ENCODE results near the gene ZNF215.

DNA sequence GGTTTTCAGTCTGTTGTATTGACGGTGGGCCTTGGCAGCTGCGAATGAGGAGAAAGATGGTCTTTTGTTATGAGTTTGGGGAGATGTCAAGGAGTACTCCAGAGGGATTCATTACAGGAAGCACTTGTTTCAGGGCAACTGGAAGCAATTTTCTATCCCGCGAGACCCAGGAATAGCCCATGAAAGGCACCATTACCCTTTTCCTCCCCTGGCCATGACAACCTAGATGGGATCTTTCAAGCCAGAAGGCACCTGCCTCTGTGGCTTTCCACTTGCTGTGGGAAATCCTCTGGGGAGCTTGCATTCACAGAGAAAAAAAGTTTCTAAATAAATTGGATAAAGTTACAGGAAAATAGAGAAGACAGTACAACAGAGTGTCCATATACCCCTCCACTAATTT, 2.7 kb downstream of the ZNF215 start:
- TF ChIP-seq, protein P1, sequence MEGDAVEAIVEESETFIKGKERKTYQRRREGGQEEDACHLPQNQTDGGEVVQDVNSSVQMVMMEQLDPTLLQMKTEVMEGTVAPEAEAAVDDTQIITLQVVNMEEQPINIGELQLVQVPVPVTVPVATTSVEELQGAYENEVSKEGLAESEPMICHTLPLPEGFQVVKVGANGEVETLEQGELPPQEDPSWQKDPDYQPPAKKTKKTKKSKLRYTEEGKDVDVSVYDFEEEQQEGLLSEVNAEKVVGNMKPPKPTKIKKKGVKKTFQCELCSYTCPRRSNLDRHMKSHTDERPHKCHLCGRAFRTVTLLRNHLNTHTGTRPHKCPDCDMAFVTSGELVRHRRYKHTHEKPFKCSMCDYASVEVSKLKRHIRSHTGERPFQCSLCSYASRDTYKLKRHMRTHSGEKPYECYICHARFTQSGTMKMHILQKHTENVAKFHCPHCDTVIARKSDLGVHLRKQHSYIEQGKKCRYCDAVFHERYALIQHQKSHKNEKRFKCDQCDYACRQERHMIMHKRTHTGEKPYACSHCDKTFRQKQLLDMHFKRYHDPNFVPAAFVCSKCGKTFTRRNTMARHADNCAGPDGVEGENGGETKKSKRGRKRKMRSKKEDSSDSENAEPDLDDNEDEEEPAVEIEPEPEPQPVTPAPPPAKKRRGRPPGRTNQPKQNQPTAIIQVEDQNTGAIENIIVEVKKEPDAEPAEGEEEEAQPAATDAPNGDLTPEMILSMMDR (IDR thresholded peaks at IDR 0.05; ENCODE audit: low read depth, low read length, missing input control) = no peak
- TF ChIP-seq FOXA2 (IDR thresholded peaks at IDR 0.05) = no peak
- no peak for TF ChIP-seq TAF1 (conservative IDR thresholded peaks at IDR 0.05)
- TF ChIP-seq, protein P2, sequence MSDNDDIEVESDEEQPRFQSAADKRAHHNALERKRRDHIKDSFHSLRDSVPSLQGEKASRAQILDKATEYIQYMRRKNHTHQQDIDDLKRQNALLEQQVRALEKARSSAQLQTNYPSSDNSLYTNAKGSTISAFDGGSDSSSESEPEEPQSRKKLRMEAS (IDR thresholded peaks at IDR 0.05) = no peak
- no peak for TF ChIP-seq SP1 (IDR thresholded peaks at IDR 0.05)
- TF ChIP-seq GABPA (IDR thresholded peaks at IDR 0.05 in 1 of 2, conservative IDR thresholded peaks at IDR 0.05 in 1 of 2) = no peak
- no peak for TF ChIP-seq YY1 (IDR thresholded peaks at IDR 0.05)
- TF ChIP-seq FOXA1 (IDR thresholded peaks at IDR 0.05) = no peak
- no peak for TF ChIP-seq HNF4G (IDR thresholded peaks at IDR 0.05)
- no peak for TF ChIP-seq JUND (IDR thresholded peaks at IDR 0.05)
- TF ChIP-seq, protein P3, sequence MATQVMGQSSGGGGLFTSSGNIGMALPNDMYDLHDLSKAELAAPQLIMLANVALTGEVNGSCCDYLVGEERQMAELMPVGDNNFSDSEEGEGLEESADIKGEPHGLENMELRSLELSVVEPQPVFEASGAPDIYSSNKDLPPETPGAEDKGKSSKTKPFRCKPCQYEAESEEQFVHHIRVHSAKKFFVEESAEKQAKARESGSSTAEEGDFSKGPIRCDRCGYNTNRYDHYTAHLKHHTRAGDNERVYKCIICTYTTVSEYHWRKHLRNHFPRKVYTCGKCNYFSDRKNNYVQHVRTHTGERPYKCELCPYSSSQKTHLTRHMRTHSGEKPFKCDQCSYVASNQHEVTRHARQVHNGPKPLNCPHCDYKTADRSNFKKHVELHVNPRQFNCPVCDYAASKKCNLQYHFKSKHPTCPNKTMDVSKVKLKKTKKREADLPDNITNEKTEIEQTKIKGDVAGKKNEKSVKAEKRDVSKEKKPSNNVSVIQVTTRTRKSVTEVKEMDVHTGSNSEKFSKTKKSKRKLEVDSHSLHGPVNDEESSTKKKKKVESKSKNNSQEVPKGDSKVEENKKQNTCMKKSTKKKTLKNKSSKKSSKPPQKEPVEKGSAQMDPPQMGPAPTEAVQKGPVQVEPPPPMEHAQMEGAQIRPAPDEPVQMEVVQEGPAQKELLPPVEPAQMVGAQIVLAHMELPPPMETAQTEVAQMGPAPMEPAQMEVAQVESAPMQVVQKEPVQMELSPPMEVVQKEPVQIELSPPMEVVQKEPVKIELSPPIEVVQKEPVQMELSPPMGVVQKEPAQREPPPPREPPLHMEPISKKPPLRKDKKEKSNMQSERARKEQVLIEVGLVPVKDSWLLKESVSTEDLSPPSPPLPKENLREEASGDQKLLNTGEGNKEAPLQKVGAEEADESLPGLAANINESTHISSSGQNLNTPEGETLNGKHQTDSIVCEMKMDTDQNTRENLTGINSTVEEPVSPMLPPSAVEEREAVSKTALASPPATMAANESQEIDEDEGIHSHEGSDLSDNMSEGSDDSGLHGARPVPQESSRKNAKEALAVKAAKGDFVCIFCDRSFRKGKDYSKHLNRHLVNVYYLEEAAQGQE (IDR thresholded peaks at IDR 0.05) = no peak

Data from liver (tissue), 3 donors.